ENCODE data around the gene KCNA2. TPM values are rescaled to one million over a fixed set of nuclear protein-coding genes. Genes with fewer than 3 reads are reported as not detected.

KCNA2 gene
- polyA plus RNA-seq, 1 of the 3 experiments (the other 2 are of a cell fraction), result not detected

GRCh38 chr1:110570307-110570706, 35.9 kb downstream of the KCNA2 start (continued):
- TF ChIP-seq NFIC (IDR thresholded peaks at IDR 0.05; ENCODE audit: borderline replicate concordance), result no peak

GRCh38 chr1:110566836-110567235, 39.3 kb downstream of the KCNA2 start:
- WGBS (ENCODE audit: low lambda C conversion rate), result 14% methylated on average over 3 of the region's 3 CpGs
- POLR2A ChIA-PET, result no interaction called here
- Histone ChIP-seq H3F3A (replicated peaks; ENCODE audit: insufficient read depth) (no peaks in the 10 kb centered on the region), H3K36me3 (replicated peaks in 1 of 2; ENCODE audit: control insufficient read depth in 1 of 2, insufficient read depth in 2 of 2, low read length in 1 of 2) (no peaks in the 10 kb centered on the region), H3K4me2 (no peak overlapping the region), H4K20me1 (ENCODE audit: insufficient read depth) (no peaks in the 10 kb centered on the region), H3K9ac (no peak overlapping the region), H3K9me3 (no peaks in the 10 kb centered on the region), H3K27ac (ENCODE audit: low read depth in 2 of 2, low read length in 1 of 2) (no peak overlapping the region), H3K4me1 (ENCODE audit: control insufficient read depth in 1 of 2, insufficient read depth in 2 of 2, low read depth in 1 of 2, low read length in 1 of 2) (no peaks in the 10 kb centered on the region; a peak in 1 of 4 replicates), H3K27me3 (ENCODE audit: insufficient read depth) (no peaks in the 10 kb centered on the region; the same call in 1 of the 2 replicates), H3K79me2 (ENCODE audit: insufficient read depth) (no peaks in the 10 kb centered on the region), H3K4me3 (ENCODE audit: low read depth in 2 of 2, low read length in 1 of 2) (no peak overlapping the region), H3K9me2 (no peaks in the 10 kb centered on the region), H2AFZ (ENCODE audit: low read depth) (no peak overlapping the region)
- no peak for DNase-seq
- TF ChIP-seq GATA2 (CRISPR knock-in tag; IDR thresholded peaks at IDR 0.05) (no peak), RCOR1 (IDR thresholded peaks at IDR 0.05; ENCODE audit: low read length) (no peak), RXRA (IDR thresholded peaks at IDR 0.05; ENCODE audit: borderline replicate concordance, low read depth) (no peak), GABPA (IDR thresholded peaks at IDR 0.05; ENCODE audit: low read depth) (no peak), TEAD4 (IDR thresholded peaks at IDR 0.05; ENCODE audit: borderline replicate concordance, insufficient read depth) (no peak), TCF12 (IDR thresholded peaks at IDR 0.05) (no peak), IRF3 (IDR thresholded peaks at IDR 0.05; ENCODE audit: low read depth, low read length) (no peak), POLR2AphosphoS5 (IDR thresholded peaks at IDR 0.05; ENCODE audit: low read depth, low read length) (no peak), MEF2A (IDR thresholded peaks at IDR 0.05; ENCODE audit: borderline replicate concordance, low read depth) (no peak), EP300 (IDR thresholded peaks at IDR 0.05; ENCODE audit: borderline replicate concordance in 1 of 2, low read depth in 1 of 2, low read length in 1 of 2) (no peak), EZH2phosphoT487 (IDR thresholded peaks at IDR 0.05; ENCODE audit: borderline replicate concordance, low read depth) (no peak), YY1 (IDR thresholded peaks at IDR 0.05; ENCODE audit: low read depth) (no peak), NRF1 (IDR thresholded peaks at IDR 0.05; ENCODE audit: low read depth, low read length) (no peak), MXI1 (IDR thresholded peaks at IDR 0.05; ENCODE audit: low read depth, low read length) (no peak), USF1 (IDR thresholded peaks at IDR 0.05; ENCODE audit: borderline replicate concordance, low read depth) (no peak), NFIC (IDR thresholded peaks at IDR 0.05; ENCODE audit: borderline replicate concordance) (no peak), TAF1 (IDR thresholded peaks at IDR 0.05; ENCODE audit: borderline replicate concordance, low read depth, low read length) (no peak)
- TF ChIP-seq, protein P1, sequence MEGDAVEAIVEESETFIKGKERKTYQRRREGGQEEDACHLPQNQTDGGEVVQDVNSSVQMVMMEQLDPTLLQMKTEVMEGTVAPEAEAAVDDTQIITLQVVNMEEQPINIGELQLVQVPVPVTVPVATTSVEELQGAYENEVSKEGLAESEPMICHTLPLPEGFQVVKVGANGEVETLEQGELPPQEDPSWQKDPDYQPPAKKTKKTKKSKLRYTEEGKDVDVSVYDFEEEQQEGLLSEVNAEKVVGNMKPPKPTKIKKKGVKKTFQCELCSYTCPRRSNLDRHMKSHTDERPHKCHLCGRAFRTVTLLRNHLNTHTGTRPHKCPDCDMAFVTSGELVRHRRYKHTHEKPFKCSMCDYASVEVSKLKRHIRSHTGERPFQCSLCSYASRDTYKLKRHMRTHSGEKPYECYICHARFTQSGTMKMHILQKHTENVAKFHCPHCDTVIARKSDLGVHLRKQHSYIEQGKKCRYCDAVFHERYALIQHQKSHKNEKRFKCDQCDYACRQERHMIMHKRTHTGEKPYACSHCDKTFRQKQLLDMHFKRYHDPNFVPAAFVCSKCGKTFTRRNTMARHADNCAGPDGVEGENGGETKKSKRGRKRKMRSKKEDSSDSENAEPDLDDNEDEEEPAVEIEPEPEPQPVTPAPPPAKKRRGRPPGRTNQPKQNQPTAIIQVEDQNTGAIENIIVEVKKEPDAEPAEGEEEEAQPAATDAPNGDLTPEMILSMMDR (IDR thresholded peaks at IDR 0.05), result no peak
- CTCF ChIA-PET, result interaction anchor here (1.9 to 2.5 kb wide), 3 partner anchors 42 to 214 kb away, joined by 4 to 10 read pairs (median 7); no protein-coding TSS in a partner anchor

Data from SK-N-SH (cell line).